ENCODE data around the gene CDKN2C.
"Not testable (repeated sequence)": the region's sequence is repeated elsewhere in the genome, so short reads cannot be mapped to it uniquely, and the experiment has no call there.

The CDKN2C gene

GRCh38 chr1:50979937-50980336 is 9.9 kb downstream of the CDKN2C start:
- DNase-seq (ENCODE audit: low read depth in 2 of 2): no peak

DNA sequence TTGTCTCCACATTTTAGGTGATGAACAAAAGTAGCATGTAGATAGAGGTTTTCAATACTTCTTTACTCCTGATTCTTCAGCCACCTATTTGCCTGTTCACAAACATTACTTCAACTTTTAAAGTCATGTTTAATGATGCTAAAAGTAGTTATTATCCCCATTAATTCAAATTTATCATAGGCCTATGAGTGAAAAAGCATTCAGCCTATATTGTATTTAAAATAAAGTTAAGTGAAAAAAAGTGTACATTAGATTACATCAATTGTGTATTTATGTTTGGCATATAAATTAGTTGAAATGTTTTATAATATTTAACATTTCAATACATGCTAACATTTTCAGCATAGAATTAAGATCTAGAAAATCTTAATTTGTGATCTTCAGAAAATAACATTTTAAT is 10.5 kb downstream of the CDKN2C start:
- no peak for DNase-seq (ENCODE audit: low read depth in 2 of 2)

- no peak for DNase-seq (ENCODE audit: low read depth in 2 of 2)
Observed at GRCh38 chr1:50981741-50982140, 11.7 kb downstream of the CDKN2C start.

DNA sequence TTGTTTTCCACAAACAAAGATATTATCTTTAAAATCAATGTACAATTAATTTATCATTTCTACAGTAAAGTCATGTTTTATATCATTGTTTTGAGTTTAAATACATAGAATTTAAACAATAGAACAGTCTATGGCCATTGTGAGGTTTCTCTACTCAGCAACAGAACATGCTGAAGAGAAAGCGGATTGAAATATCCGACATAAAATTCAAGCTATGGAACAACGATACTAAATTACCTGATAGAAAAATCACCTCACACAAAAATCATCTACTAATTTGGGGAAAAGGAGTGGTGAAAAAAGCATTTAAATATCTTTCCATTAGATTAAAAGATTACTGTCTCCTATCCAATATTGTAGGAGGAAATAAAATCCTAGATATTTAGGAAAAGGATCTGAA is 12.6 kb downstream of the CDKN2C start:
- DNase-seq (ENCODE audit: low read depth in 2 of 2): no peak

GRCh38 chr1:50983219-50983802 is 13.3 kb downstream of the CDKN2C start:
- DNase-seq (ENCODE audit: low read depth in 2 of 2): no peak

DNA sequence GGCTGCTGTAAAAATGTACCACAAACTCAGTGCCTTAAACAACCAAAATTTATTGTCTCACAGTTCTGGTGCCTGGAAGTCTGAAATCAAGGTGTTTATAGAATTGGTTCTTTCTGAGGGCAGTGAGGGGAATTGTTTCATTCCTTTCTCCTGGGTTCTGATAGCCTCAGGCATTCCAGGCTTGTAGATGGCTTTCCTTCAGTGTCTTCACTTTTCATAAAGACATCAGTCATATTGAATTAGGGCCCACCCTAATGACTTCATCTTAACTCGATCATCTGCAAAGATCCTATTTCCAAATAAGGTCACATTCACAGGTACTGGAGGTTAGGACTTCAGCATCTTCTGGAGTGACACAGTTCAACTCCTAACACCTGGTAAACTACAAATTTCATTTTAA is 15.0 kb downstream of the CDKN2C start:
- no peak for DNase-seq (ENCODE audit: low read depth in 2 of 2)

GRCh38 chr1:50986653-50987052 is 16.6 kb downstream of the CDKN2C start:
- no peak for DNase-seq (ENCODE audit: low read depth in 2 of 2)

GRCh38 chr1:50989694-50990093 is 19.6 kb downstream of the CDKN2C start:
- DNase-seq (ENCODE audit: low read depth in 2 of 2): no peak

DNA sequence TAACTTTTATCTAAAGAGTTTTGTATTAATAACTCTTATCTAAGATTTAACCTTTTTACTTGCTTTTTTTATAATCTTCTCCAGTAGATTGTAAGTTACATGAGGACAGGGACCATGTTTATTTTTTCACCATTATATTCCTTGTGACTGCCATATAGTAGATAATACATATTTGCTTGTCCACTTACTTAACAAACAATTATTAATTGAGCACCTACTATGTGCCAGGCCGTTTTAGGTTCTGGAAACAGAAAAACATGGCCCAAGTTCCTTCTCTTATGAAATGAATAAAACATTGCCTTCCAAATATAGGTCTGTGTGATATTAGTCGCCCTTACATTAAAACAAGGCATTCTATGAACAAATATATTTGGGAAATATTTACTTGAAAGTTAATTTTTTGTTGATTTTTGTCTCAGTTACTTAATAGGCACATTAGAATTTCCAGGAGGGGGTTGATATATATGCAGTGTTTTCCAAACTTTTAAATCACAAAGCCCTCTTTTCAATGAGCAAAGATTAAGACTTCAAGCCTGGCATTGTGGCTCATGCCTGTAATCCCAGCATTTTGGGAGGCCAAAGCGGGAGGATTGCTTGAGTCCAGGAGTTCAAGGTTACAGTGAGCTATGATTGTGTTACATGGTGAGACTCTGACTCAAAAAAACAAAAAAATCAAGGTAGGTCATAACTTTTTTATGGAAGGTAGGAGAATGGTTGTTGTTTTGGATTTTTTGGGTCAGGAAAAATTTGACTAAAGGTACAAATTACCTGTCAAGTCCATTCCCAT is 22.7 kb downstream of the CDKN2C start:
- no peak for DNase-seq (ENCODE audit: low read depth in 2 of 2)

- no peak for DNase-seq (ENCODE audit: low read depth in 2 of 2)
Observed at GRCh38 chr1:50993645-50994044, 23.6 kb downstream of the CDKN2C start.

- no peak for DNase-seq (ENCODE audit: low read depth in 2 of 2)
Observed at GRCh38 chr1:50994997-50995396, 25.0 kb downstream of the CDKN2C start.

- DNase-seq (ENCODE audit: low read depth in 2 of 2): no peak
Observed at GRCh38 chr1:50995651-50996050, 25.6 kb downstream of the CDKN2C start.

GRCh38 chr1:50996083-50996482 is 26.0 kb downstream of the CDKN2C start:
- DNase-seq (ENCODE audit: low read depth in 2 of 2): no peak

- not testable (repeated sequence) for DNase-seq (ENCODE audit: low read depth in 2 of 2)
Observed at GRCh38 chr1:50999375-50999774, 29.3 kb downstream of the CDKN2C start.

DNA sequence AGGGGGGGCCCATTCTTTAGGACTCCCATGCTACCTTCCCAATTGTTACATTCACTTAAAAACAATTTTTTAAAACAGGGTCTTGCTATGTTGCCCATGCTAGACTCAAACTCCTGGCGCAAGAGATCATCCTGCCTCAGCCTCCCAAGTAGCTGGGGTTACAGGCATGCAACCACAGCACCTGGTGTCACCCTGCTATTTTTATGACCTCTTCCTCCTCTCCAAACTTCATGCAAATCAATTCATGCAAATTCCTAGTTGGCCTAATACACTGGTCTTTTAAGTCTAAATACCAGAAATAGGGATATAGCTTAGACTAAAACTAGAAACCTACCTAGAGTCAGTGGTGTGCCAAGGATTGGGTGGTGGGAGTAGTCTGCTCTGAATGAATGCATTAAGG is 30.1 kb downstream of the CDKN2C start:
- DNase-seq (ENCODE audit: low read depth in 2 of 2): no peak

GRCh38 chr1:51000651-51001050 is 30.6 kb downstream of the CDKN2C start:
- no peak for DNase-seq (ENCODE audit: low read depth in 2 of 2)

DNA sequence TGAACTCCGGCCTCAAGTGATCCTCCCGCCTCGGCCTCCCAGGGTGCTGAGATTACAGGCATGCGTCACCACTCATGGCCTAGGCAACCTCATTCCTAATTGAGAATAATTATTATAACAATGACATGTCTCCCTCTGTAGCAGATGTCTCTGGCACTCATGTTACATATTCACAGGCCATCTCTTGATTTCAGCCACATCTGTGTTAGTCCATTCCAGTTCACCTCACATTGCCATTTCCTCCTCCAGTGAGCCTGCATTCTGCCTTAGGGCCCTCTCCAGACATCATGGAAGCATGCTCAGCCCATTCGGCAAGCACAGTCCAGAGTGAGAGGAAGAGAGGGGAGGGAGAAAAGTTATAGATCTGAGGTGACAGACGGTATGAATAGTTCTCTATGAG is 32.5 kb downstream of the CDKN2C start:
- no peak for DNase-seq (ENCODE audit: low read depth in 2 of 2)

- not testable (repeated sequence) for DNase-seq (ENCODE audit: low read depth in 2 of 2)
Observed at GRCh38 chr1:51005549-51005948, 35.5 kb downstream of the CDKN2C start.

DNA sequence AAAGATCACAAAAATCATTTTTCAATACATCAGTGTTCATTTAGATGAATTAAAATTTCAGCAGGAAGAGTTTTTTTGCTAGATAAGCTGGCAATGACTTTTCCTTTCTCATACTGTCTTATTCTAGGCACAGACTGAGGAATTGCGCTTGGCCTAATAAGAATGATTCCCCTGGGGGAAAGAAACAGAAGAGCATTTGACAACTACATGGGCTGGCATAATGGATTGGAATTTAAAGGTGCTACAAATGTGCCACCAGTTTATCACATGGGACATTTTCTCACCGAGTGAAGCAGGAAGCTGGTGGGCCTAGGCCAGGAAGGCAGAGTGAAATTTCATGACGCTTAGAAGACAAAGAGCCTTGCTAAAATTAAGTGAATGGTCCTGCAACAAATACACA is 39.3 kb downstream of the CDKN2C start:
- DNase-seq (ENCODE audit: low read depth in 2 of 2): no peak

DNA sequence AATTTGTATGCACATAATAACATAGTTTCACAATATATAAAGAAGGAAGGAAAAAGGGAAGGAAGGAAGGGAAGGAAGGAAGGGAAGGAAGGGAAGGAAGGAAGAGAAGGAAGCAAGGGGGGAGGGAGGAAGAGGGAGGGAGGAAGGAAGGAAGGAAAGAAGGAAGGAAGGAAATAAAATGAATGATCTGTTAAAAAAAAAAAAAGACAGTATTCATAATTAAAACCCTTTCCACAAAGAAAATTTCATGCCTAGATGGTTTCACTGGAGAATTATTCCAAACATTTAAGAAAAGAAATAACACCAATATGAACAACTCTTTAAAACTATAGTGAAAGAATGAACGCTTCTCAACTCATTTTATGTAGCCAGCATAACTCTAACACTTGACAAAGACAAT is 44.8 kb downstream of the CDKN2C start:
- no peak for DNase-seq (ENCODE audit: low read depth in 2 of 2)

DNA sequence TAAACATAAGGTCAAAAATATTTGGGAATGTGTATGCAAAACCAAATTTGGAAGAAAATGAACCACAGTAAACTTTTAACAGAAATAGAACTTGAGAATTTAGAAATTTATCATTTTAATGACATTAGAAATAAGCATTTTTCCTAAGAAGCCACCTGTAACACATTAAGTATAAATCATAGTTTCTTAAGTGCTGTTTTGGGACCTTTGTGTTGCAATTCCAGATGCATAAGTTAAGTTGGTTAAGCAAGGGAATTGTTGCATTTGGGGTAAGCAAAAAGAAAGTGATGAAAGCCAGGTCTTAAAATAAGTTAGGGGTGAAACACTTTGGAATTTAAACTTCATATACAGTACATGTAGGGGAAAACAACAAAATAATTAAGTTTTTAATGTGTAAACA is 49.8 kb downstream of the CDKN2C start:
- DNase-seq (ENCODE audit: low read depth in 2 of 2): no peak

Data from stimulated activated CD8-positive, alpha-beta memory T cell treated with anti-CD3 and anti-CD28 coated beads, Interleukin-15, amount 100 ng/mL, for 4 hours (primary cell).